ENCODE results near the gene AFAP1.

AFAP1 gene

GRCh38 chr4:7967501-7968261, 28.0 kb upstream of the AFAP1 start:
- no peak for DNase-seq

GRCh38 chr4:7967063-7967440, 27.4 kb upstream of the AFAP1 start:
- DNase-seq: no peak

GRCh38 chr4:7966281-7967062, 26.8 kb upstream of the AFAP1 start:
- DNase-seq: no peak

- peak; percentile 27 for DNase-seq
Measured at GRCh38 chr4:7964890-7965662, 25.4 kb upstream of the AFAP1 start.

GRCh38 chr4:7964459-7964858, 24.8 kb upstream of the AFAP1 start:
- DNase-seq: no peak

- DNase-seq: no peak
Measured at GRCh38 chr4:7963691-7964090, 24.0 kb upstream of the AFAP1 start.

GRCh38 chr4:7962609-7963508, 23.2 kb upstream of the AFAP1 start:
- DNase-seq: no peak

GRCh38 chr4:7960790-7961655, 21.4 kb upstream of the AFAP1 start:
- no peak for DNase-seq

GRCh38 chr4:7960017-7960789, 20.5 kb upstream of the AFAP1 start:
- no peak for DNase-seq

- no peak for DNase-seq
Measured at GRCh38 chr4:7959078-7959477, 19.4 kb upstream of the AFAP1 start.

- DNase-seq: no peak
Measured at GRCh38 chr4:7956934-7957656, 17.4 kb upstream of the AFAP1 start.

- DNase-seq: no peak
Measured at GRCh38 chr4:7956270-7956808, 16.7 kb upstream of the AFAP1 start.

- DNase-seq: no peak
Measured at GRCh38 chr4:7955393-7955792, 15.7 kb upstream of the AFAP1 start.

GRCh38 chr4:7952615-7953014, 13.0 kb upstream of the AFAP1 start:
- no peak for DNase-seq

- no peak for DNase-seq
Measured at GRCh38 chr4:7950301-7951092, 10.8 kb upstream of the AFAP1 start.

GRCh38 chr4:7949759-7950158, 10.1 kb upstream of the AFAP1 start:
- no peak for DNase-seq

- no peak for DNase-seq
Measured at GRCh38 chr4:7947927-7948326, 8.3 kb upstream of the AFAP1 start.

GRCh38 chr4:7945709-7946380, 6.2 kb upstream of the AFAP1 start:
- DNase-seq: no peak

All from T-helper 9 cell (primary cell).